Occipital lobe (tissue), 2 donors: ENCODE measurements around the gene LYRM1. TPM values are rescaled to one million over a fixed set of nuclear protein-coding genes. Genes with fewer than 3 reads are reported as not detected.
"Not testable (repeated sequence)": the region's sequence is repeated elsewhere in the genome, so short reads cannot be mapped to it uniquely, and the experiment has no call there.

Source experiments
- DNase-seq: peaks from one replicate; lab custom pipeline; 2025; lab: John Stamatoyannopoulos, UW
- total RNA-seq: library from RNA; depleted of rRNA; stranded (reverse); fragments of >200 nt; gene quantifications from one replicate; pipeline ENCODE4 v1.2.3, GENCODE V29; 2014

The LYRM1 gene
- total RNA-seq, 1 donor from 2014 or later, result 66.9 TPM

DNA sequence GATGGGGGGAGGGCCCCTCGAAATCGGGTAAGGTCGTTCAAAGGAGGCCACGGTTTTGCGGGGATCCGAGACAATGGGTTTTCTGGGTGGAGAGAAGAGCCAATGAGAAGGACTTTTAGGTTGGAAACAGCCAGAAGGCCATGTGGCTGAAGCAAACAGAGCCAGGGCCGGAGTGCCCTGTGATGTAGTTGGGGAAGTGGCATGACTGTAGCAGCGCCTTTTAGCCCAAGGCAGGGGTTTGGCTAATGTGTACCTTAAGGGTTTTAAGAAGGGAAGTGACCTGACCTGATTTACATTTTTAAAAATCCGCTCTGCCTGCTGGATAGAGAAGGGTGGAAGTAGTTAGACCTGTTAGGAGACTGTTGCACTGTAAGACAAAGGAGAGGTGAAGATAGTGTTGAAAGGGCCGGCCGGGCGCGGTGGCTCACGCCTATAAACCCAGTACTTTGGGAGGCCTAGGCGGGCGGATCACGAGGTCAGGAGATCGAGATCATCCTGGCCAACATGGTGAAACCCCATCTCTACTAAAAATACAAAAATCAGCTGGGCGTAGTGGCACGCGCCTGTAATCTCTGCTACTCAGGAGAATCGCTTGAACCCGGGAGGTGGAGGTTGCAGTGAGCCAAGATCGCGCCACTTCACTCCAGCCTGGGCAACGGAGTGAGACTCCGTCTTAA, 1.0 kb downstream of the LYRM1 start:
- DNase-seq, result peak; percentile 18

DNA sequence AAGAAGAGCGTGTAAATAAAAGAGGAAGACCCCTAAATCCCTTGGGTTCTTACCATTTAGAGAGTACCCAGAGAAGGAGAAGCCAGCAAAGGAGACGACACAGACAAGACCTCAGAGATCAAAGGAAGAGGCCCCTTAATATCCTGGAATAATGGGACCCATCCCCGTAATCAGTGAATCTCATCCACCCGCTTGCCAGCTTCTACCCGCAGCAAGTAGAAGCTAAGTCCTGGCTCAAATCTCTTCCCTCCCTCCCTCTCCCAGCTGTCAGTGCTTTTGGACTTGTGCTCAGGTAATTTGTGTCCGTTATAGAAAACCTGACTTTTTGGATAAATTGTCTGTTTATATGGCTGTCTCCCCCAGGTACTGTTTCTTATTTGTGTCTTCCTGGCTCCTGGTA, 1.9 kb downstream of the LYRM1 start:
- DNase-seq, result no peak

- no peak for DNase-seq
Observed at GRCh38 chr16:20903116-20903898, 2.7 kb downstream of the LYRM1 start.

DNA sequence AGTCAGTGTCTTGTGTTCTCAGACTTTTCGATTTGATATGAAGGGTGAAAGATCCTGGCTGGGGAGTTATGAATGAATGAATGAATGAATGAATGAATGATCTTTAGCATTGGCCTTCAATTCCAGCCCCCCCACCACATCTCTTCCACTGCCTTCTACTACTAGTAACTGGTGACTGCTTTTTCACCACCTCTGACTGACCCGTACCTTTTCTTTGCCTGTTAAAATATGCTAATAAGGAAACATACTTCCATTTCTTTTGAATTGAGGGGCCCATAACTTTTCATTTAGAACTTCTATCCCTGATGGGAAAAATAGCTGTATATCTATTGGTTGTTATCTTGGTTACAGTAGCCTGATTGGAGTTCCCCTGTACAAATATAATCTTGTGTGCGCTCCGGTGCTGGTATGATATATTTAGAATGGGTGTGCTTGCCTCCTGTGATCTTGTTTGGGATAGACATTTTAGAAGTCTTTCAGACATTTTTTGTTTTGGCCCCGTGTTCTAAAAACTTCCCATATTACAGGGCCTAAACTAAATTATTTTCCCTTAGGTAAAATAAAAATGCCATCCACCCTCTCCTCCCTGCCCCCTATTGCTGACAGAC, 3.4 kb downstream of the LYRM1 start:
- DNase-seq, result no peak

DNA sequence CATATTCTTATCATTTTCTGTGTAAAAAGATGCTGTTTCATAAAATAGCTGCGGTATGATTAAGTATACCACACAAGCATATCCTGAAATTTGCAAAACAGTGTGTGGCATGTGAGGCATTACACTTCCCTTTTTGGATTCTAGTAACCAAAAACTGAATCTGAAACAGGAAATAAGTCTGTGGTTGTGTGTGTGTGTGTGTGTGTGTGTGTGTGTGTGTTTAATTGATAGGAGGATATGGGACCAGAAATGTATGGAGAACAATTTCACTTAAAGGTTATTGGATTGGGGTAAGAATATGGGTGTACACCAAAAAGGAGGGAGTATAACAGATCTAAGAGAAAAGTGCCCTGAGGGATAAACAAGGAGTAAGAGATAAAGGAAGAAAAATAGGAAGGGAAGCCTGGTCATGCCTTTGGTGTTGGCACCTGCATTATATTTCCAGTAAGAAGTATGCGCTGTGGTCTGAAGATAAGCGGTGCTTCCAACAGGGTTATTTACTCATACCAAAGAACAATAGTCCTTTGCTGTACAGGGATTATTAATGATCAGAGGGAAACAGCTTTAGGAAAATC, 4.0 kb downstream of the LYRM1 start:
- DNase-seq, result no peak

- DNase-seq, result no peak
Observed at GRCh38 chr16:20905576-20905975, 5.0 kb downstream of the LYRM1 start.

DNA sequence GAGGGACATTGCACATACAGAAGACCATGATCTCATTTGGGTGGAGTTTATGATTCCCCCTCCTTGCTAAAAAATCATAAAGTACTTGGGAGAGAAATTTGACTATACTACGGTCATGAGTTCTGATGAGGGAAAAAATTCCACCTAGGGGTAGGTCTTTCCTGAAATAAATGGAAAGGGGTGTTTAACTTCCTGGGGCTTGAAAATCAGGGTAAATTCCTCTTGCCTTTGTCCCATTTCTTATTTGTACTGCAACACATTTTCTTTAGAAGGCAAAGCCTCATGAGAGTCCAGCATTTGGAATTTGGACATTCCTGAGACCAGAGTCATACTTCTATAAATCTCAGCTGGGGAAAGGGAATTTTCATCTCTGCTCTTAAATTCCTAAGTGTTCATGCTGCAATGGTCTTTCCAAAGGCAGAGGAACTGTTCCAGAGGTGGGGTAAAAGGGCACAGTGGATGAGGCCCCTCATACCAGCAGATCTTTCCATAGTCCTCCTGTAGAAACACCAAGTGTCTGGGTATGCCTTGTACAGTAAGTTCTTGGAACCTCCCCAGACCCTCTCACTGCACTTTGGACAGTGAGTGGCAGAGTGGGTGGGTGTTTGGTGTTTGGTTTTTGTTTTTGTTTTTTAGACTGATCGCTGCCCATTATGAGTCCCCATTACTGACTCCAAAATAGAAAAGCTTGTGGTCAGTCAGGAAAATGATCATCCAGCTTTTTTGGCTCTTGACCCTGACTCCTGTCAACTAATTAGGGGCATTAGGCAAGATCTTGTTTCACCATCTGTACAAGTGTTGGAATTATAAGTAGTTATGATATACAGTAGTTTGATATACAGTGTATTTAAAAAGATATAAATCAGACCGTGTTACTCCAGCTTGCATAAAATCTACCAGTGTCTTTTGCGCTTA, 6.0 kb downstream of the LYRM1 start:
- DNase-seq, result no peak

DNA sequence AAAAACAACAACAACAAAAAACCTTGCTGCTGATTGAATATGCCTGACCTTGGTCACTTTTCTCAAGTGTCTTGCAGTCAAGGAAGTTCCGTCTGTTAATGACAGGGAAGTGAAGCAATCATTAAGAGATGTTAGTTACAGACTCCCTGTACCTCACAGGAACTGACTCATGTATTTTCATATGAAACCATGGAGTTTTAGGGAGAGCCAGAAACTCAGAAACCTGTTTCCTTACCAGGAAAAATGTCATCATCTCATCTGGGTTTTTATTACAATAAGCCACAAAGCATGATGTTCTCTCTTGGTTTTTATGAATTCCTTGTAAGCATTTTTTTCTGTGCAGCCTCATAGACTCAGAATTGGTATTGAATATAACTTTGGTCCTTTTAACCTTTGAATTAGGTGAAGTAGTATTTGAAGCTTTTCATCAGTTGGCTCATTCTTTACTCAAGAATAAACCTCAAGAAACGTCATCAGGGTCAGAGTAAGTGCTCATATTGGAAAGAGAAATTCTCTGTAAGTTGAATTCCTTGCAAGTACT, 10.3 kb downstream of the LYRM1 start:
- no peak for DNase-seq

GRCh38 chr16:20911361-20911760, 10.8 kb downstream of the LYRM1 start:
- no peak for DNase-seq

DNA sequence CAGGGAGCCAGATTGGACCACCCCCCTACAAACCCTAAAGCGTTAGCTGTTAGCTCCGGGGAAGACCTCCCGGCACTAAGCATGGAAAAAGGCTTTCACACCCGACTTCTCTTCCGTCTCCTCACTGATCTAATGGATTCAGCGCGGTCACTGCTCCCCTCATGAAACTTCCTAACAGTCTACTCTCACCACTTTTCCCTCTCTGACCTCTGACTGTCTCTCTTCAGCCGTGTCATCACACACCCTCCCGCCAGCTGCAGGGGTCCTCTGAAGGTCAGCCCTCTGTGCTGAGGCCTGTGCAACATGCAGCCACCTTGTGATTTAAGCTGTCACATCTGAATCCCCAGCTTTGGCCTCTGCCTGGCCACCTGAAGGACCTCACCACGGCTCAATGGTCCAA, 15.7 kb downstream of the LYRM1 start:
- DNase-seq, result no peak

DNA sequence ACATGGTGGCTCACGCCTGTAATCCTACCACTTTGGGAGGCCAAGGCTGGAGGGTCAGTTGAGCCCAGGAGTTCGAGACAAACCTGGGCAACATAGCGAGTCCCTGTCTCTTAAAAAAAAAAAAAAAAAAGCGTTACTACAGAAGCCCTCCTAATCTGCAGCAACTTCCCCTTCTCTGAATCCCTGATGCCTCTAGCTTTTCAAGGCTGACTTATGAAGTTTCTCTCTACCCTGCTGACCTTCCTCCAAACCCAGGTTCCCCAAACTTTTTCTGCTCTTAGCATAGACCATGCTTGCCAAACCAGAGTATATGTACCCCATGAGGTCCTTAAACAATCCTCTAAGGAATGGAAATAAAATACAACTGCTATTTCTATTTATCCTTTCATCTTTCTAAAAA, 16.4 kb downstream of the LYRM1 start:
- DNase-seq, result no peak

DNA sequence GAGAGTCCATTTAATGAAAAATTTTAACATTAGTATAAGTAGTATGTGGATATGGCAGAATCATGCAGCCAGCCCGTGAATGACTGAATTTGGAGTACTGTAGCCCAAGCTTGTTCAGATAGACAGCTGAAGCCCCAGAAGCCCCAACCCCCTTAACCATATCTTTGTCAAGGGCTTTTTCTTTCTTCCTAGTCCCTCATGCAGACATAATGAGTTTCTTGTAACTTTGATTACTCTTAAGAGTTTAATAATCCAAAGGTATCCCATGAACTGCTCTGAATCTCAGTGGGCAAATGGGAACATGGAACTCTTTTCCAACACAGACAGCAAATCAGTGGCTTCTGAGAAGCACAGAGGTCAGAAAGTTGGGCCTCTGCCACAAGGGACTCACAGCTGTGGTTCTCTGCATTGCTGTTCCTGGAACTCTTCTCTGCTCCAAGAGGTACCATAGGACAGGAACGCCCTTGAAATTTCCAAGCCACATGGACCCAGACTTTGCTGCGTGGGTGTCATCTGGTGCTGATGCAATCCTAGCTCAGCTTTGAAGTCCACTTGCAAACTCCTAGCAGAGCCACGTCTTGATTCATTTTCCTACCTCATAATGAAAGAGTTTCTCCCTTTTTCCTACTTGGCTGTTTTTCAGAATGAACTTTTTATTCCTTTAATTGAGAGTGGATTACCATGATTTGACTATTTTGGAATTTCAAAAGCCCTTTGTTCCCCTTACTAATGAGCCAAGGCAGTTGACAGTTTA, 18.1 kb downstream of the LYRM1 start:
- DNase-seq, result no peak

- no peak for DNase-seq
Observed at GRCh38 chr16:20920091-20920490, 19.5 kb downstream of the LYRM1 start.

GRCh38 chr16:20920799-20921198, 20.2 kb downstream of the LYRM1 start:
- DNase-seq, result no peak

DNA sequence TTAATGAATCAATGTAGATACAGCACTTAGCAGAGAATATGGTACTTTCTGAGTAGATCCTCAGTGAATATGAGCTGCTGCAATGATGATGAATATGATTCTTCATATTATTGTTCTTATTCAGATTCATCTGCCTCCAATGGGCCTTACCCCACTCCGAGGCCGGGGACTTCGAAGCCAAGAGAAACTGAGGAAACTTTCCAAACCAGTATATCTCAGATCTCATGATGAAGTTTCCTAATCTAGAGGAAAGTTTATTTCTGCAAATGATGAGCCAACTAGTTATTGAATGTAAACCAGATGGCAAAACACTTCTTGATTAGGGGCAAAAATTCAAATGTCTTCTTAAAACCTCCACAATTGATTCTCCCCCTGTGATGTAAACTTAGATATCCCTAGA, 23.3 kb downstream of the LYRM1 start:
- DNase-seq, result no peak

DNA sequence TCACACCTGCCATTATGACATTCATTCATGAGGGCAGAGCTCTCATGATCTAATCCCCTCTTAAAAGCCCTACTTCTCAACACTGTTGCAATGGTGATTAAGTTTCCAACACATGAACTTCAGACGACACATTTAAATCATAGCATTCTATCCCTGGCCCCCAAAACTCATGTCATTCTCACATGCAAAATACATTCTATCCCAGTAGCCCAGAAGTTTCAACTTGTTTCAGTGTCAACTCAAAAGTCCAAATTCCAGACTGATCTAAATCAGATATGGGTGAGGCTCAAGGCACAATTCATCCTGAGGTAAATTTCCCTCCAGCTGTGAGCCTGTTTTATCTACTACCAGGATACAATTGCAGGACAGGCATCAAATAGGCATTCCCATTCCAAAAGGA, 25.2 kb downstream of the LYRM1 start:
- DNase-seq, result no peak

DNA sequence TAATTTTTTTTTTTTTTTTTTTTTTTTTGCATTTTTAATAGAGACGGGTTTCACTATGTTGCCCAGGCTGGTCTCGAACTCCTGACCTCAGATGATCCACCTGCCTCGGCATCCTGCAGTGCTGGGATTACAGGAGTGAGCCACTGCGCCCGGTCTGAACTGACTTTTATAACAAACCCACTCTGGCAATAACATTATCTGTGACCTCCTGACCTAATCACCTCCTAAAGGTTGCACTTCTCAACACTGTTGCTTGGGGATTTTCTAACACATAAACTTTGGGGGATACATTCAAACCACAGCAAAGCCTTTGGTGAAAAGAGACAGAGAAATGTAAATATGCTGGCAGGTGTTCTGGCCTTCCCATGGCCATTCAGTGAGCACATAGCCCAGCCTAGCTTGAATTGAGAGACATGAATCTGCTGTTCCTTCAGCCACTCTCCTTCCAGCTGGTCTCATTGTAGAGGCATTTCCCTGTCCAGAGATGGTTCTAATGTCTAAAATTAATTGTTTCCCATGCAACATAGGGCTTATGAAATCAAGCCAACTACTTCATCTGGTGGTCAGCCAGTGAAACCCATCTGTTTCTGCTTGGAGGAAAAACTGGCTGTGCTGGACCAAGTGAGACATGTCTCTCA, 28.3 kb downstream of the LYRM1 start:
- no peak for DNase-seq

DNA sequence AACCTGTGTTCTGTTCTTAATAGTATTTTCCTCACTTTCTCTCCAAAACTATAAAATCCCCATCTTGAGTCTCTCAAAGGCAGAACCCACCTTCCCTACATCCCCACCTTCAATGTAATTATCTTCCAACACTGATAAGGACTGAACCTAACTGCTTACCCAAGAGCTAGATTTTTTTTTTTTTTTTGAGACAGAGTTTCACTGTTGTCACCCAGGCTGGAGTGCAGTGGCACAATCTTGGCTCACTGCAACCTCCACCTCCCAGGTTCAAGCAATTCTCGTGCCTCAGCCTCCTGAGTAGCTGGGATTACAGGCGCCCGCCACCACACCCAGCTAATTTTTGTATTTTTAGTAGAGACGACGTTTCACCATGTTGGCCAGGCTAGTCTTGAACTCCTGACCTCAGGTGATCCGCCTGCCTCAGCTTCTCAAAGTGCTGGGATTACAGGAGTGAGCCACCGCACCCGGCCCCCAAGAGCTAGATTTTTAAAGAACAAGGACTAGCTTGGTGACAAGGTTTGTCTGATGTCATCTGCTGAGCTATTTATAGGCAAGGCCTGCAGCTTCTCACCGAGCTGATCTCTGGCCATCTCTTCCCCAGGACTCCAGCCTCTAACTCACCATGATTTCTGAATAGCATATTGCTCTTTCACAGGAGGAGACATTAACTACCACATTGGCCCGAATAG, 29.2 kb downstream of the LYRM1 start:
- DNase-seq, result not testable (repeated sequence)

GRCh38 chr16:20930365-20930690, 29.8 kb downstream of the LYRM1 start:
- DNase-seq, result no peak
